GM15510 (cell line): Measurements from ENCODE around the gene ADAMTS4.

Experiments
- POLR2A ChIP-seq: IDR thresholded peaks from 3 replicates; pipeline ENCODE4 v1.6.1; 2011; ENCODE audit warnings: borderline replicate concordance; ENCODE audit not compliant: insufficient read length; ENCODE audit errors: extremely low read depth

The ADAMTS4 gene

DNA sequence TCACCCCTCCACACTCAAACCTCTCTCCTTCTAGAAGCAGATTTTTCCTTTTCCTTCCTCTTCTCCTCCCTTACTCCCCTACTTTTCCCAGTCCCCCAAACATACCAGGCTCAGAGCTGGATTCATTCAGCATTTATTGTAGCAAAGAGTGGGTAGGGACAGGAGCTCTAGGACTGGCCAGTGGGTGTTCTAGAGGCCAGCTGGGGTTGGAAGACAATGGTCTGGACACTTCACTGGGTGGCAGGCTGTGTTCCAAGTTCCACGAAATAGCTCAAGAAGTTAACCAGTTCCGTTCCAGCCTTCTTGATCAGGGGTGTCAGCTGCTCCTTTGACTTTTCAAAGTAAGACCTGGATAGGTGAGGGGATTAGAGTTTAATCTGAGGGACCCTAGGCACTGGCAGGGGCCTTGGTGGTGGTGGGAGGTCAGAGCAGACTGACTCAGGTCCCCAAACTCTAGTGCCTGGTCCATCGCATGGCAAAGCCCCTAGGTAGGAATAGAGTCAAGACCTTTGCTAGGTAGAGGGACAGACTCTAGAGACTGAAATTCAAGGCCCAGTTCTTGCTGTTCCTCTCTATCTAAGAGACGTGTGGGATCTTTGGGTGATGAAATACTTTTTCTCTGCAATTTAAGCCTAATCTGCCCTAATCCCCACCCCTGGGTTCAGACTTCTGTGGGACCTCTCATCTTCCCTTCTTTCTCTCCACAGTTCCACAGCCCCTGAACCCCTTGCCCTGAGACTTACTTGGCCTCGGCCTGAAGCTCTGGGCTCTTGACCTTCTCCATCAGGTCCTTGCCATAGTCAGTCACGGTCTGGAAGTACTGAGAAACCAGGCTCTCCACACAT, 23.5 kb upstream of the ADAMTS4 start:
- TF ChIP-seq POLR2A, result no peak

DNA sequence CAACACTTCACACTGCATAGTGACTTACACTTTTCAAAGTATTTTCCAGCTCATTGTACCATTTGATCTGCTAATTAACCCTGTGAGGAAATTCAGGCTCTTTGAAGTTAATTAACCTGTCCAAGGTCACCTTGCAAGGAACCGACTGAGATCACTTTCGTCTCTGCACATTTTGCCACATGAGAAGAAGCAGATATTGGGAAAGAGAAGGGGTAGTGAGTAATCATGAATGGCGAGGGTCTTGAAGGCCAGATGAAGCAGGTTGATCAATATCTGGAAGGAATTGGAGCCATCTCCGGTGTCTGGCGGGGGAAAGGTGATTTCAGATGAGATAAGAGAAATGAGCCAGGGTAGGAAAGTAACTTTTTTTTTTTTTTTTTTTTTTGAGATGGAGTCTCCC, 21.1 kb upstream of the ADAMTS4 start:
- TF ChIP-seq POLR2A, result no peak

DNA sequence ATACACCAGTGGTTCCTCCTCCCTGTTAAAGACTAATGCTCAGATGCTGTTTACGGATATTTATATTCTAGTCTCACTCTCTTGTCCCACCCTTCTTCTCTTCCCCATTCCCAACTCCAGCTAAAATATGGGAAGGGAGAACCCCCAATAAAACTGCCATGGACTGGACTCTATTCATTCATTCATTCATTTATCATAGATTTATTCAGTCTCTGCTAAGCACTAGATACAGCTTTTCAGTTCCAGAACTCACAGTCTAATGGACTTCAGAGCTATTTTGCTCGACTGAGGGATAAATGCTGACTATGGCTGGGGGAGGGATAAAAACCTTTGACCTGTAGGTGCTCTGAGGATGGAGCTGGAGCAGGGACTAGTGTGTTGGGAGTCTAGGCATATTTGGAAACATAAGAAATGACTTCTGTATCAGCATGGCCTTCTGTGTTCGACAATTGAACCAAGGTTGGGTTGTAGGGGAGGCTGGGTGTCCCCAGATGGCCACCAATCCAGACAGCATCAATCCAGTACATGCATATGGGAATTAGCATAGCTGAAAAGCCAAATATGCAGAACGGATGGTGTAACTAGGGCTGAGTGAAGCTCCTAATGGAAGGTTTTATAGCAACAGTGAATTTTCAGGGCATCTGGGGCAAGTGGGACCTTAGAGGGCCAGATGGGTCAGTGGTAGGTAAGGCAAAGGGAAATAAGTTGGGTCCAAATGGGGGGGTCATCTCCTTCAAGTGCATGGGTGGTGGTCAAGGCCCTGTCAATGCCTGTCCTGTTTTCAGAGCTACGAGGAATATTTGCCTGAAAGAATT, 20.4 kb upstream of the ADAMTS4 start:
- TF ChIP-seq POLR2A, result no peak

DNA sequence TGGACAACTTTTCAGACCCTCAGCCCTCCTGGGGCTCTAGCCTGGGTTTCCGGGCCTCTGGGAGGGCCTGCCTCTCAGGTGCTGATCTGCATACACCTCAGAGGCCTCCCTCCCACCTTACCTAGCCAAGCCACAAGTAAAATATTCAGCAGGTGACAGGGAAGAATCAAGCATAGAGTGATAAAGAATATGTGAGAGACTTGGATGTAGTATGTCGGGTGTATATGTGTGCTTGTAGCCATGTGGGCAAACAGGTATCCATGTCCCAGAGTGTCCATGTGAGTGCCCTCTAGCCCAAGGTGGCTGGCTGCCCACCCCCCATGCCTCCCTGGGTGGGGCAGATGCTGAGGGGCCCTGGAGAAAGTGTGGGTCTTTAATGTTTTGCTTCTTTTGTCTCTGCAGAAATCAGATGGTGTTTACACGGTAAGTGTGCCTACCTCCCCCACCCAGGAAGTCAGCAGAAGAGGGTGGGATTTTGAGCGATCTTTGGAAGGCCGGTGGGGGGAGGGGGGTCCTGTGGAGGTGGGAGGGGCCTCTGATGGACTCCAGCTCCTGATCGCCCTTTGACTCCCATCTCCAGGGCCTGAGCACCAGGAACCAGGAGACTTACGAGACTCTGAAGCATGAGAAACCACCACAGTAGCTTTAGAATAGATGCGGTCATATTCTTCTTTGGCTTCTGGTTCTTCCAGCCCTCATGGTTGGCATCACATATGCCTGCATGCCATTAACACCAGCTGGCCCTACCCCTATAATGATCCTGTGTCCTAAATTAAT, 19.6 kb upstream of the ADAMTS4 start:
- no peak for TF ChIP-seq POLR2A

DNA sequence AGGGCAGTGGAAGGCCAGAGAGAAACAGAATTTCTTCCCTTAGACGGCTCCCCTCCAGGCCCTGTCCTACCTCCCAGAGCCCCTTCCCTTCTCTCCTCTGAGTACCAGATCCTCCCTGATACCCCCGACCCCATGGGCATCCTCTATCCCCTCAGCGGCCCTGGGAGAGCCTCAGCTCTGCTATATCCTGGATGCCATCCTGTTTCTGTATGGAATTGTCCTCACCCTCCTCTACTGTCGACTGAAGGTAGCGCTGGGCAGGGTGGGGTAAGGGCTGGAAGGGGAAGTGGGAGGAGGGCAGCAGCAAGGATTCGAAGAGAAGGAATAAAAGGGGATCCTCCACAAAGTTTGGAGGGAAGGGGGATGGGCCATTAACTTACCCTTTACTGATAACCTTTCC, 19.0 kb upstream of the ADAMTS4 start:
- no peak for TF ChIP-seq POLR2A

DNA sequence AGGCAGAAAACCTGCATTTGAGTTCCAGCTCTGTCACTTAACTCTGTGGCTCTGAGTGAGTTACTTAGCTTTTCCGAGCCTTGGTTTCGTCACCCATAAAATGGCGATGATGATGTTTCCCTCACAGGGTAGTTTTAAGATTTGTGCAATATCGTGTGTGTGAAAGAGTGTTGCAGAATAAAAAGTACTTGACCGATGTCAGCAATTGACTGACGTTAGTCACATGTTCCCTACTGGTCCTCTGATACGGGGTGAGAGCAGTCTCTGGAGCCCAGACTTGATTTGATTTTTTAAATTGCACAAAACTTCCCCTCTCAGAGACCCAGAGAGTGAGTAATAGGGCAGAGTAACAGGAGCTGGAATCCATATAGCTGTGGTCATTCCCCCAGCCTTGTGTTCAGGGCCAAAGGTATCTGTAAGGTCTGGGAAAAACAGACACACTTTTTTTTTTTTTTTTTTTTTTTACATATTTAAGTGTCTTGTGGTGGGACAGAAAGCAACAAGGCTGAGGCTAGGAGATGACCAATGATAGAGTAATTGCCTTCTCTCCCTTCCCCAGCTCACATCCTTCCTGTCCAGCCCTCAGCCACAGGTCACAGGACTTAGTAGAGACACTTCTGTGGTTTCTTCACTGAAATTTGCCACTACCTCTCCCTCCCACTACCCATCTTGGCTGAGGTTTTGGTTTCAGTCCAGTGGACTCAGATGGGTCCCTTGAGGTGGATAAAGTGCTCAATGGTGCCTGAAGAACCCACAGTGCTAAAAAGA, 18.3 kb upstream of the ADAMTS4 start:
- no peak for TF ChIP-seq POLR2A

DNA sequence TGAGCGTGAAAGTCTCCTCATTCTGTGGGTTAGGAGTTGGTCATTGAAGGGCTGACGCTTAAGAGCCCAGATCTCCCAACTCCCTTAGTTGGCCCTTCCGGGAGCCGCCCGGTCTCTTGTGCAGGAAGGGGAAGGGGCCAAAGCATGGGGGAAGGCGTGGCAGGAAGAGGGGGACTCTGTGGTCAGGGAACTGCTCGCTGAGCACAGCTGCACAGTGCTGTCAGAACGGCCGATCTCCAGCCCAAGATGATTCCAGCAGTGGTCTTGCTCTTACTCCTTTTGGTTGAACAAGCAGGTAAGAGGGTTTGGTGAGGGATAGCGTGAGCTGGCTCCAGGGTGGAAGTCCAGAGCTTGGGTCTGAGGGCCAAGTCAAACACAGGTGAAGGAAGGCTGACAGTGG, 16.2 kb upstream of the ADAMTS4 start, which contains the start of gene FCER1G:
Gene FCER1G (plus strand): TSS at position 220 of the 400 bp plus-strand sequence. CDS start 27 bp downstream, at position 247.
- no peak for TF ChIP-seq POLR2A

DNA sequence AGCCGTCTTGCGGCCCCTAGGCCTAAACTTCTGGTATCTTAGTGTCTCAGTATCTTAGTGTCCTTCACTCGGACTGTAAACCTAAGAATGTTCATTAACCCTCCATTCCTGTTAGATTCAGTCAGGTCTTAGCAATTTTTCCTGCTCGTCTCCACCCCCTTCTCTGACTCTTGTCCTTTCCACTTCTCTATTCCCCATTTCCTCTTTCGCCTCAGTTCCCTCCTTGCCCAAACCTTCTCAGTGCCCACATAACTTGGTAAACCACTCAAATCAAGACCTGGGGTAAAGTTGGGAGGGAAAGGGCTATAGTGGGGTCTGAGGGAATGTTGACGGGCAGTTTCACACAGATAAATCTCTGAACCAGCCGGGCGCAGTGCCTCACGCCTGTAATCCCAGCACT, 15.5 kb upstream of the ADAMTS4 start:
- no peak for TF ChIP-seq POLR2A

DNA sequence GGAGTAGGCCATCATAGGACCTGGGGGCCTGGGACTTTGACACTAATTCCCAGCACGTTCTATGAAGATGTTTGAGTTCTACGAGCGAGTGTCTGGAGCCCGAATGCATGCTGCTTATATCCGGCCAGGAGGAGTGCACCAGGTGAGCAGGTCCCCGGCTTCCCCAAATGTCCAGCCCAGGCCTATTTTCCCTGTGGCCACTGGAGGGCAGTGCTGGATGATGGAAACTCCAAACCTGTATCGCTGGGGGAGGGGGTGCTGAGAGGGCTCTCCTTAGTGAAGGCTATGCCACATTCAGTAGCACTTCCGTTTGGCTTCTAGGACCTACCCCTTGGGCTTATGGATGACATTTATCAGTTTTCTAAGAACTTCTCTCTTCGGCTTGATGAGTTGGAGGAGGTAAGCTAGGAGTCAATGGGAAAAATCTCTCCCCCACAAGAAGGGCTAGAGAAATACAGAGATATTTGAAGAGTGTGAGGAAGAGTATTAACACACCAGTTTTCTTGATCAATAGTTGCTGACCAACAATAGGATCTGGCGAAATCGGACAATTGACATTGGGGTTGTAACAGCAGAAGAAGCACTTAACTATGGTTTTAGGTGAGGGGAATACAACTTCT, 11.0 kb upstream of the ADAMTS4 start:
- TF ChIP-seq POLR2A, result no peak

DNA sequence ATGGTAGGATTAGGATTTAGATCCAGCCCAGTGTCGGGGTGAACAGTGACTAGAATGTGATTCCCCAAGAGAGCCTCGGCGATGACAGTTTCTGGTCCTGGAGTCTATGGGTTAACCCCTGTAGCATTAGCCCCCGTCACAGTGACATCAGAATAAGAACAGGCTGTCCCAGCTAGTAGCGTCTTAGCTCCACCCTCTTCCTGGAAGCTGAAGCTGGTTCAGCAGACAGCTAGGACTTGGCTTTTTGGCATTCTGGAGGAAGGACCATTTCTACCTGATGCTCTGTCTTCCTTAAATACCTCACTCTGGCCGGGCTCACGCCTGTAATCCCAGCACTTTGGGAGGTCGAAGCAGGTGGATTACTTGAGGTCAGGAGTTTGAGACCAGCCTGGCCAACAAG, 8.3 kb upstream of the ADAMTS4 start:
- no peak for TF ChIP-seq POLR2A

DNA sequence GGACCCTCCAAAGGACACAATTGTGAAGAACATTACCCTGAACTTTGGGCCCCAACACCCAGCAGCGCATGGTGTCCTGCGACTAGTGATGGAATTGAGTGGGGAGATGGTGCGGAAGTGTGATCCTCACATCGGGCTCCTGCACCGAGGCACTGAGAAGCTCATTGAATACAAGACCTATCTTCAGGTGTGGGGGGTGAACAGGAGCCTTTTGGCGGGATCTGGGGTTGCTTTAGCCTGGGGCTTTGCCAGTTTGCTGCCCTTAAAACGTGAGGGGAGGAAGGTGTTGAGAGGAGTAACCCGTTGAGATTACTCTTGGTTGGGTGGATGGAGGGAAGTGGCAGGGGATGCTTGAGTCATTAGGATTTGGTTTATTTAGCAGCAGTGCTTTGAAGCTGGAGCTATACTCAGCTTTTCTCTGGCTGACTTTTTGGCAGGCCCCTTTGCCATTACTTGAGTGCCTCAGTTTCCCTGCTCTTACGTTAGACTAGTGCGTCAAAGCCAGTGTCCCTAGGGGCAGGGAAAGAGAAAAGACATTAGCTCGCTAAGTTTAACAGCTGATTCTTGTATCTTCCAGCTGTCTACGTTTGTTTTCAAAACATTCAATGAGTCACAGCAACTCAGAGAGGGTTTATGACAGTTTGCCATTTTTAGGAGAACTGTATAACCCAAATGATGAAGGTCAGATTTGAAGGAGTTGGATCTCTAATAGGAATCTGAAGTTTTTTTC, 7.7 kb upstream of the ADAMTS4 start:
- no peak for TF ChIP-seq POLR2A

DNA sequence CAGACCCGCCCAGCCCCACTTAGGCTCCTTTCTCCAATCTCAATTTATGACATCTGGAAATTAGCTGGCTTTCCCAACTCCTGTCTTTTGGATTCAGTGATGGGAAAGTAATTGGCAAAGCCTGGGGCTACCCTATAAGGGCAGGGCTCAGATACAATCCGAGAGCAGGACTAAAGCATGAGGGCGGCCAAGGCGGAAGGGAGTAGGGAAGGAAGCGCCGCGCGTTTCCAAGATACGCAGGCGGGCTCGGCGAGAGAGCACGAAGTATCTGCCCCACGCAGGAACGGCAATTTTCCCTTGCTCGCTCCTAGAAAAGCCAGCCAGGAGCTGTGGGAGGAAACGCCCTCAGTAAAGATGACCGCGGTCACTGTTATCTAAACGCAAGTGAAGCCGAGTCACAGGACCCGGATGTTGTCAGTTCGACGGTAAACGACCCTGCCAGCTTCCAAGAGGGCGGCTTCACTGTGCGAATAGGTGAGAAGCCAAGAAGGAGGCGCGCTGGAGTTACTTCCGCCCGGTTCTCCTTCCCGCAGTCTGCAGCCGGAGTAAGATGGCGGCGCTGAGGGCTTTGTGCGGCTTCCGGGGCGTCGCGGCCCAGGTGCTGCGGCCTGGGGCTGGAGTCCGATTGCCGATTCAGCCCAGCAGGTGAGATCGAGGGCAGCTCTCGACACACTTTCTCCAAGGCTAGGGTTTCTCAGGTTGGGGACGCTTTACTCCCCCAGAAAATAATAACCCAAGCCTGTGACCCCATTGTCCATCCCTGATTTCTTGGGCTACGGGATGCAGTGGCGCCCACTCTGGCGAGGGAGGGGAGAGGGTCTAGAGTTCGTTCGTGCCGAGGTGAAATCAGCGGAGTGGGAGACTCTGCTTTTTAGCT, 3.2 kb upstream of the ADAMTS4 start, which contains the start of gene NDUFS2:
Gene NDUFS2 (plus strand): TSS at position 532 of the 877 bp plus-strand sequence. CDS start 19 bp downstream, at position 551.
- peak; percentile 89 for TF ChIP-seq POLR2A

DNA sequence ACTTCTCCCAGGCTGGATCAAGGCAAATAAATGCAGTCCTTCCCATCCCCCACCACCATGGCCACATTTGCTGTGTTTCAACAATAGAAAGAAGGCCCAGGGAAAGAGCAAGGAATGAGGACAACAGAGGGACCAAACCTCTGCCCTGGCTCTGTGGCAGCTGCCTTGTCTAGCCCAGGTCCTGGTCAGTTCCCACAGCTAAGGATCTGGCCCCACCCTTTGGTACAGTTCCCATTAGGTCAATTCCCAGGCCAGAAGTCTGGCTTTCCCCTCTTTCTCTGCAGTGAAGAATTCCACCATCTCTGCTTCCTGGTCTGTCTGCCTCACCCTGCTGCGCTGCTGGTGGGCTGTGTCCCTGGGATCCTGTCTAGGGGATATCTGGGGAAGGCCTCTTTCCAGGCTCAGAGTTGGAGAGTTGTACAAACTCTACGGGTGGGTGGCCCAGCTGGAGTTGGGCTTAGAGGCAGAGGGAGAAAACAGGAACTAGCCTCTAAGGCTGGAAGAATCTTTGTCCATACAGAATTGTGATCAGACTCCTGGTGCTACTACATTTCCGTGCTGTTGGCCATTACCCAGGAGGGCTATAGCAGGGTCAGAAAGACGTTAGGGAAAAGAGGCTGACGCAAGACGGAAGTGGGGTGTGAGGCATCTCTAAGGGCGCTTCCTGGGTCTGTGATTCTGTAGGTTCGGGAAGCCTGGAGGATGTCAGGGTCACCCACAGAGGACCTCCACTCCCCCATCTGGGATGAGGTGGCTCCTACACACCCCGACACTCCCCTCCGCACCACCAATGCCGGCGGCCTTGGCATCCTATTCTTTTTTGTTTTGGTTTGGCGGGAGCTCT, 2.4 kb upstream of the ADAMTS4 start:
- no peak for TF ChIP-seq POLR2A
